Muscle layer of colon (tissue), 2 donors: ENCODE measurements around the gene GPR158.

ENCODE experiments used
- H3K27ac ChIP-seq: one replicate; pipeline ENCODE4 v1.7.0; 2013; ENCODE audit warnings: low read depth, mild to moderate bottlenecking, low read length, moderate library complexity
- H3K27me3 ChIP-seq, 2 donors: one replicate each; pipeline ENCODE4 v1.7.0; 2013; ENCODE audit warnings: low read length in 2 of 2, mild to moderate bottlenecking in 2 of 2; ENCODE audit not compliant: insufficient read depth in 2 of 2, control insufficient read depth in 1 of 2
- H3K36me3 ChIP-seq: one replicate; pipeline ENCODE4 v1.7.0; 2013; ENCODE audit warnings: mild to moderate bottlenecking, low read length; ENCODE audit not compliant: insufficient read depth
- H3K4me1 ChIP-seq: one replicate; pipeline ENCODE4 v1.7.0; 2013; ENCODE audit warnings: mild to moderate bottlenecking, low read length; ENCODE audit not compliant: insufficient read depth
- H3K4me3 ChIP-seq, 2 donors: one replicate each; pipeline ENCODE4 v1.7.0; 2013; ENCODE audit warnings: low read length in 2 of 2, low read depth in 1 of 2, mild to moderate bottlenecking in 1 of 2, moderate library complexity in 1 of 2
- H3K9ac ChIP-seq: one replicate; pipeline ENCODE4 v1.7.0; 2013; ENCODE audit warnings: low read length
- H3K9me3 ChIP-seq: one replicate; pipeline ENCODE4 v1.7.0; 2013; ENCODE audit warnings: mild to moderate bottlenecking, low read length
- donor health status: abdominal sarcoma.
- donor health status: Adenocarcinoma of cecum.

GPR158 gene

DNA sequence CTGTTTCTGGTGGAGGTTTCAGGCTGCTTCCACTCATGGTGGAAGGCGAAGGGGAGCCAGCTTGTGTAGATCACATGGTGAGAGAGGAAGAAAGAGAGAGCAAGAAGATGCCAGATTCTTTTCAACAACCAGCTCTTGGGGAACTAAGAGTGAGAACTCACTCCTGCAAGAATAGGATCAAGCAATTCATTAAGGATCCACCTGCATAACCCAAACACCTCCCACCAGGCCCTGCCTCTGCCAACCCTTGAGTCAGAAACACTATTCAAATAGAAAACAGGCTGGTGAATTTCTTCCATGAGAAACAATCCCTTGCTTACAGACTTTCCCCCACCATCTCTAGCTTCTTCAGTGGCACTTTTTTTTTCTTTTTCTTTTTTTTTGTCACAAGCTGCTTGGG lies 317.2 kb downstream of the GPR158 start:
- no peaks in the 10 kb centered on the region for H3K27me3 ChIP-seq
- H3K9me3 ChIP-seq, result no peaks in the 10 kb centered on the region
- H3K27ac ChIP-seq, result no peak overlapping the region
- H3K36me3 ChIP-seq, result no peaks in the 10 kb centered on the region
- no peaks in the 10 kb centered on the region for H3K4me1 ChIP-seq
- H3K4me3 ChIP-seq, result no peak overlapping the region
- no peak overlapping the region for H3K9ac ChIP-seq

DNA sequence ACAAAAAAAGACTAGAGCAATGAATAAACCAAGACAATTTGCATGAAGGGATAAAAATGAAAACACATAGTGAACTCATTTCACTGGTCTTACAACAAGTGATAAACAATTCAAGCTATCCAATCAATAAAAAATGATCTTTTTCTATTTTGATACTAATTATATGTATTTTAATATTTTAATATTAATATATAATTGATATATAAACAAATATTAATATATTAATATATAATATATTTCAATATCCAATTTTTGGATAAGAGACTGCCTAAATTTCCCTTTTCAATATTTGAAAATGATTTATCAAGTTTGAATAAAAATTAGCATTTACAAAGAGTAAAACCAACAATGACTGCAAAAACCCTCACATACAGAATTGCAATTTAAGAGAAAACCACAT lies 317.9 kb downstream of the GPR158 start:
- Histone ChIP-seq H3K27ac (no peak overlapping the region), H3K9me3 (no peaks in the 10 kb centered on the region), H3K9ac (no peak overlapping the region), H3K36me3 (no peaks in the 10 kb centered on the region), H3K4me1 (no peaks in the 10 kb centered on the region), H3K27me3 (no peaks in the 10 kb centered on the region), H3K4me3 (no peak overlapping the region)

DNA sequence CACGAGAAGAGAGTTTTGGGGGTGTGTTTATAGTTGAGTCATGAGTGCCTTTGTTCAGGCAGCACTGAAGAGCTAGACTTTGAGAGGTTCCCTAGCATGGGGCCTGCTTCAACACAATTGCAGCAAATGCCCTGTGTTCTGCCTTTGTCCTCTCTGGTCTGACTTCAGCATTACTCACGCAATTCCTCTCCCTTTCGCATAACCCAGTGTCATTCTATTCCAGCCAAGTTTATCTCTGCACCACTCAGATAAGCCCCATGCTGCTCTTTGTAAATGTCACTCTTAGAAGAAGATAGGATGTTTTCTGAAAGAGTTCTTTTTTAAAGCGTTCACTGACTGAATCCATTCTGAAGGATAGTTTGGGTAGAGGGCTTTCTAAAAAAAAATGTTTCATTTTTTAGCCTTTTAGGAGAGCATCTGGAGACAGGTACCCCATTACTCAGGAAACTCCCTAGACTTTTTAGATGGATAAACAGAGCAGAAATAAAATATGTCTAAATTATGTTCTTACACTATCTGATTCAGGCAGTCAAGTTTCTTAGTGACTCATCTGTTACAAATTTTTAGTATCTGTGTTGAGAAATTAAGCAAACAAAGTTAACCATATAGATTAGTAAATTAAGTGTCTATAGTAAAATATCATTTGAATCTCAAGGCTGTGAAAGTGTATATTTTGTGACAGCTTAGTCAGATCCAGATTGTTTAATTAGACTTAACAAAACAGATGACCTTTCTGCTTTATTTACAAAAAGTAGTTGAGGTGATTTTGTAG lies 318.5 kb downstream of the GPR158 start:
- no peaks in the 10 kb centered on the region for H3K4me1 ChIP-seq
- H3K27ac ChIP-seq, result no peak overlapping the region
- no peaks in the 10 kb centered on the region for H3K36me3 ChIP-seq
- H3K4me3 ChIP-seq, result no peak overlapping the region
- H3K9me3 ChIP-seq, result no peaks in the 10 kb centered on the region
- no peaks in the 10 kb centered on the region for H3K27me3 ChIP-seq
- H3K9ac ChIP-seq, result no peak overlapping the region

DNA sequence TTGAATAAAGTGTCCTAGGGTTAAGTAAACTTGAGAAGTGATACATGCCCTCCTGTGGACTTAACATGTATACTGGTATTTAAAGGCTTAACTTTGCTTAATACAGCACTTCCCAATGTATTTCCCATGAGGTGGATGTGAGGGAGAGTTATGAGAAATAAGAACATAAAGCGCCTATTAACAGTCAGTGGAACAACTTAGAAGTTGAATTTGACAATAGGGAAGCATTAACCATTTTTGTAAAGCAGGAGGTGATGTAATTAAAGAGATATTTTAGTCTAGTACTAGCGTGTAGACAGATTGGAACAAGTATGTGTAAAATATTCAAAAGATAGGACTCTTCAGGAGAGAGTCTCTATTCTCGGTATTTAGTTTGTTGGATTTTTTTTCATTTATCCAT lies 322.4 kb downstream of the GPR158 start:
- Histone ChIP-seq H3K27ac (no peak overlapping the region), H3K36me3 (no peaks in the 10 kb centered on the region), H3K9ac (no peak overlapping the region), H3K9me3 (no peaks in the 10 kb centered on the region), H3K27me3 (no peaks in the 10 kb centered on the region), H3K4me1 (no peaks in the 10 kb centered on the region), H3K4me3 (no peak overlapping the region)

DNA sequence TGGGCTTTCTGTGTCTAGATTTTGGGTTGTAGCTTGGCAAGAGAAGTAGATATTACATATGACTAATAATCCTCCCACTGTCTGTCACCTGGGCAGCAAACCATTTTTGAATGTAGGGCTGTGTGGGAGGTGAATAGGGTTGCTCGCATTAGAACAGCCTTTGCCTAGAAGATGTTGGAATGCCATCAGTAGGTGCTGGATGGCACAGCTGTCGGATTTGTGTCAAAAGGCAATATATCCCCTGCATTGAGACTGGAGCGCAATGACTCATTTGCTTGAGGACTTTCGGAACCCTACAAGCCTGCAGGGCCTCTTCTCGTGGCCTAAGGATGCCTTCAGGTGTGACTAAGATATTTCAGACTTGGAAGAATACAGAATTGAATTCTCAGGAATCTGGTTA lies 323.8 kb downstream of the GPR158 start:
- no peaks in the 10 kb centered on the region for H3K4me1 ChIP-seq

DNA sequence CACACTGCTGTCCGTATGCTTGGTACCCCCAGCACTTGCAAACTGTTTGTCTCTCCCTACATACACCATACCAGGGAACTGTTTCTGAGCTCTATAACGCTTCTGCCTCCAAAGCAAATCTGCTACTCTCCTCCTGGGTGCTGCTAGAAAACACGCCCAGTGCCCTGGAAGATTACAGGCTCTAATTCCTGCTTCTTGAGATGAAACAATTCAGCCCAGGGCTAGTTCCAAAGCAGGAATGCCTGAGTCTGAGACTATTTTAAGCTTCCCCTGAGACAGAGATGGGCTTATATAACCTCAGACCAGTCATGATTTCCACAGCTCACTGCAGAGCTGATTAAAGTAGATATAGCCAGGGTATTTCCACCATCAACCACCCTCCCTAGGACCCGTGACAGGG lies 327.1 kb downstream of the GPR158 start:
- Histone ChIP-seq H3K4me3 (no peak overlapping the region), H3K36me3 (no peaks in the 10 kb centered on the region), H3K27ac (no peak overlapping the region), H3K9ac (no peak overlapping the region), H3K27me3 (no peaks in the 10 kb centered on the region), H3K9me3 (no peaks in the 10 kb centered on the region), H3K4me1 (no peaks in the 10 kb centered on the region)

More for the DNA sequence above, 323.8 kb downstream of the GPR158 start:
- Histone ChIP-seq H3K4me3 (no peak overlapping the region), H3K27me3 (no peaks in the 10 kb centered on the region), H3K9me3 (no peaks in the 10 kb centered on the region), H3K27ac (no peak overlapping the region), H3K9ac (no peak overlapping the region), H3K36me3 (no peaks in the 10 kb centered on the region)

DNA sequence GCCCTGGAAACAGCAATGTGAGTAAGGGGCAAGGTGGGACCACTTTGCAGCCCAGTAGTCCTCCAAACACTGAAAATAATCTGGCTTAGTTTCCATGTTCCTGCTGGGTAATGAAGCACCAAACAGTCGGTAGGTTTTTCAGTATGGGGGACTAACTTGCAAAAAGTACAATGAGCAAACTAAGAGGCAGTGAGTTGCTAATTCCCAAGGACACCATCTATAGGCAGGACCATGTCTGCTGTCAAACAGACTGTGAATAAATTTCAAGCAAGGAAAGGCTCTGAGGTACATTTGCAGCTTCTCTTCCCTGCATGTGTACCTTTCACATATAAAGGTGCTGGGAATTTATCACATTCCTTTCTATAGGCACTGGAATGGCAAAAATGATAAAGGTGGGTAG lies 327.7 kb downstream of the GPR158 start:
- no peaks in the 10 kb centered on the region for H3K36me3 ChIP-seq
- H3K27ac ChIP-seq, result no peak overlapping the region
- no peak overlapping the region for H3K4me3 ChIP-seq
- H3K4me1 ChIP-seq, result no peaks in the 10 kb centered on the region
- no peaks in the 10 kb centered on the region for H3K9me3 ChIP-seq
- no peaks in the 10 kb centered on the region for H3K27me3 ChIP-seq
- no peak overlapping the region for H3K9ac ChIP-seq

DNA sequence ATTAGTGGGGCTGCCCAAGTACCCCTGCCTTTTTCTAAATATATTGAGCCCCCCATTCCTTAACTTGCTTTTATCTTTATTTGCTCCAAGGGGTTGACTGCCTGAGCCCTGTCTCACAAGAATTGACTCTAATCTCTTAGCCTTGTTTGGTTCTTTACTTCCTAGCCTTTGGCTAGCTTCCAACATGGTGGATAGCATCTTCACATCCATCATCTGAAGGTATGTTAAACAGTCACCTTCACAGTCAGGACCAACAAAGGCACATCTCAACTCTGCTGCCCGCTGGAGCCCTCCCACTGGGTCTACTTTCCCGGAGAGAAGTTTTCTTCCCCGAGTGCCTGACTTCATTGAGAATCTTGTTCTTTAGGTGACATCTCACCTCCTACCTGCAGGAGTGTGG lies 329.5 kb downstream of the GPR158 start:
- H3K4me3 ChIP-seq, result no peak overlapping the region
- H3K9ac ChIP-seq, result no peak overlapping the region
- no peak overlapping the region for H3K27ac ChIP-seq
- H3K27me3 ChIP-seq, result no peaks in the 10 kb centered on the region
- no peaks in the 10 kb centered on the region for H3K9me3 ChIP-seq
- no peaks in the 10 kb centered on the region for H3K36me3 ChIP-seq
- no peaks in the 10 kb centered on the region for H3K4me1 ChIP-seq

DNA sequence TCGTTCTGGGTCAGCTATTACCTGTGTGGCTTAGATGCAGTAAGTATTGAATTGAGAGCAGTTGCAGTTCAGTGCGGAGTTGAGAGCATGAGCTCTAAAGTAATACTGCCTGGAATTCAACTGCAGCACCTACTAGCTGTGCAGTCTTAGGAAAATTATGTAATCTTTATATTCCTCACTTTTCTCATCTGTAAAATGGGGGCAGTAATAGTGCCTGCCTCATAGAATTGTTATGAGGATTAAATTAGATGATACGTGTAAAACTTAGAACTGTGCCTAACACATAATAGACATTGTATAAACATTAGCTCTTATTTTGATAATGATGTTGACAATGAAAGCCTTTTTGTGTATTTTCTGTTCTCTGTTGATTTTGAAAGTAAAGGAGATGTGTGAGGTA lies 330.0 kb downstream of the GPR158 start:
- H3K27me3 ChIP-seq, result no peaks in the 10 kb centered on the region
- H3K4me1 ChIP-seq, result no peaks in the 10 kb centered on the region
- H3K9ac ChIP-seq, result no peak overlapping the region
- H3K4me3 ChIP-seq, result no peak overlapping the region
- H3K36me3 ChIP-seq, result no peaks in the 10 kb centered on the region
- no peak overlapping the region for H3K27ac ChIP-seq
- H3K9me3 ChIP-seq, result no peaks in the 10 kb centered on the region

DNA sequence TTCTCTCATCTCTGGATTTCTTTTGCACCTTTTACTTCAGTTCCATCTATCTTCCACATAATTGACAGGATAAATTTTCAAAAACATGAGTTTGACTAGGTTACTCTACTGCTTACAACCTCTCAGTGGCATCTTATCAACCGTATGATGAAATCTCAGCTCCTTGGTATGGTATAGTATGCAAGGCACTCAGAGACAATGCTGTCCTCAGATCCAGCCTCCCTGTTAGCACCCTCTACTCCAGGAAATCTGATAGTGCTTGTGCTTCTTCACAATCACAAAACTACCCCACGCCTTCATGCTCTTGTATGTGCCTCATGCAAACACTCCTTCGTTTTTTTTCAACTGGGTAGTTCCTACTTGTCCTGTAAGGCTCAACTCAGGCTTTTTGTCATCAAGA lies 330.7 kb downstream of the GPR158 start:
- Histone ChIP-seq H3K27me3 (no peaks in the 10 kb centered on the region), H3K36me3 (no peaks in the 10 kb centered on the region), H3K4me3 (no peak overlapping the region), H3K4me1 (no peaks in the 10 kb centered on the region), H3K27ac (no peak overlapping the region), H3K9ac (no peak overlapping the region), H3K9me3 (no peaks in the 10 kb centered on the region)

DNA sequence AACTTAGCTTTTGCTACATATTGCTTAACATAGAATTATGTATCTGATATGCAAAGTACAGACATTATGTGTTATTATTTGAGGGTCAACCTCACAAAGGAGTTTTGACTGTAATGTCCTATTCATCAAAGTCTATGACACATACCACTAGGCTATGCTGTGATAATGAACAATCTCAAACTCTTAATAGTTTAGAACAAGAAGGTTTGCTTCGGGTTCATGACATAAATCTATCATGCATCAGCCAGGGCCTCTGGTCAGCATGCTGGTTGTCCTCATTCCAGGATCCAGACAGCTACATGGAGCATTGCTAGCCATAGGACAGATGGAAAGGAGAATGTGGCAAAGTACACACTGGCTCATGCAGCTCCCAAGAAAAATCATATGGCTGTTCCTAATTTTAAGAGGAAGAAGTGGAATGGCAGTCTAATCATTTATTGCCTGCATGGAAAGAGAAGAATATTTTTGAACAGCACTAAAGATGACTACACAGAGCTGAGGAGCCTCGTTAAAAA lies 332.1 kb downstream of the GPR158 start:
- no peak overlapping the region for H3K9ac ChIP-seq
- H3K36me3 ChIP-seq, result no peaks in the 10 kb centered on the region
- H3K4me1 ChIP-seq, result no peaks in the 10 kb centered on the region
- no peak overlapping the region for H3K4me3 ChIP-seq
- H3K27ac ChIP-seq, result no peak overlapping the region
- no peaks in the 10 kb centered on the region for H3K27me3 ChIP-seq
- H3K9me3 ChIP-seq, result no peaks in the 10 kb centered on the region
